GM12891 (cell line): ENCODE results near the gene NCBP2.

ENCODE experiments used
- PAX5 ChIP-seq: IDR thresholded peaks from 2 replicates; pipeline ENCODE4 v1.6.1; 2011; ENCODE audit warnings: low read length, moderate library complexity, mild to moderate bottlenecking; ENCODE audit not compliant: insufficient read depth, severe bottlenecking
- POLR2A ChIP-seq: IDR thresholded peaks from 2 replicates; pipeline ENCODE4 v1.6.1; 2011; ENCODE audit warnings: low read depth, low read length, control low read depth
- POLR2AphosphoS5 ChIP-seq: IDR thresholded peaks from 2 replicates; pipeline ENCODE4 v1.6.1; 2011; ENCODE audit warnings: low read depth, low read length, control low read depth
- POU2F2 ChIP-seq: IDR thresholded peaks from 2 replicates; pipeline ENCODE4 v1.6.1; 2011; ENCODE audit warnings: low read depth, mild to moderate bottlenecking, control low read depth, low read length, moderate library complexity
- SPI1 ChIP-seq: IDR thresholded peaks from 2 replicates; pipeline ENCODE4 v1.6.1; 2011; ENCODE audit warnings: low read depth, low read length, control low read depth
- TAF1 ChIP-seq: IDR thresholded peaks from 2 replicates; pipeline ENCODE4 v1.6.1; 2011; ENCODE audit warnings: low read depth, low read length, control low read depth

DNA sequence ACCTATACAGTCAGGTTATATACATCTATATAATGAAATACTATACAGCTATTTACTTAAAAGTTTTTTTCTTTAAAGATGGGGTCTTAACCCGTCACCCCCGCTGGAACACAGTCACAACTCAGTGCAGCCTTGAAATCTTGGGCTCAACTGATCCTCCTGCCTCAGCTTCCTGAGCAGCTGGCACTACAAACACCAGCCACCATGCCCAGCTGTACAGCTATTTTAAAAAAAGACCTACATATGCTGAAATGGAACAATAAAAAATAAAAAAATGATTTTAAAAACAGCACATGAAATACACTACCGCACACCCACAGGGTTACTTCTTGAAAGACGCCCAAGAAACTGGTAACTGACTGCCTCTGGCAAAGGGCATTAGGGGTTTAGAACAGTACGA, 3.8 kb downstream of the NCBP2 start:
- TF ChIP-seq PAX5 (no peak), POLR2A (no peak), POU2F2 (no peak), POLR2AphosphoS5 (no peak), TAF1 (no peak), SPI1 (no peak)
